ENCODE results near the gene NONO.
"Not testable (repeated sequence)": the region's sequence is repeated elsewhere in the genome, so short reads cannot be mapped to it uniquely, and the experiment has no call there.

Gene NONO

GRCh38 chrX:71282514-71283402 lies 677 bp upstream of the NONO start:
- in situ Hi-C loops (cut with MboI; ENCODE audit: low sequenced_read_pairs) = no loop called here

GRCh38 chrX:71285929-71286328 lies 2.5 kb downstream of the NONO start:
- in situ Hi-C loops (cut with MboI; ENCODE audit: low sequenced_read_pairs) = no loop called here

- in situ Hi-C loops (cut with MboI; ENCODE audit: low sequenced_read_pairs) = no loop called here
Measured at GRCh38 chrX:71291381-71291780, 7.9 kb downstream of the NONO start.

GRCh38 chrX:71292669-71293365 lies 9.4 kb downstream of the NONO start:
- in situ Hi-C loops (cut with MboI; ENCODE audit: low sequenced_read_pairs) = no loop called here

GRCh38 chrX:71296806-71297205 lies 13.4 kb downstream of the NONO start:
- in situ Hi-C loops (cut with MboI; ENCODE audit: low sequenced_read_pairs) = no loop called here

GRCh38 chrX:71298119-71298518 lies 14.7 kb downstream of the NONO start:
- in situ Hi-C loops (cut with MboI; ENCODE audit: low sequenced_read_pairs) = no loop called here

GRCh38 chrX:71300064-71300463 lies 16.6 kb downstream of the NONO start:
- in situ Hi-C loops (cut with MboI; ENCODE audit: low sequenced_read_pairs) = not testable (repeated sequence)

- in situ Hi-C loops (cut with MboI; ENCODE audit: low sequenced_read_pairs) = not testable (repeated sequence)
Measured at GRCh38 chrX:71300495-71300894, 17.1 kb downstream of the NONO start.

DNA sequence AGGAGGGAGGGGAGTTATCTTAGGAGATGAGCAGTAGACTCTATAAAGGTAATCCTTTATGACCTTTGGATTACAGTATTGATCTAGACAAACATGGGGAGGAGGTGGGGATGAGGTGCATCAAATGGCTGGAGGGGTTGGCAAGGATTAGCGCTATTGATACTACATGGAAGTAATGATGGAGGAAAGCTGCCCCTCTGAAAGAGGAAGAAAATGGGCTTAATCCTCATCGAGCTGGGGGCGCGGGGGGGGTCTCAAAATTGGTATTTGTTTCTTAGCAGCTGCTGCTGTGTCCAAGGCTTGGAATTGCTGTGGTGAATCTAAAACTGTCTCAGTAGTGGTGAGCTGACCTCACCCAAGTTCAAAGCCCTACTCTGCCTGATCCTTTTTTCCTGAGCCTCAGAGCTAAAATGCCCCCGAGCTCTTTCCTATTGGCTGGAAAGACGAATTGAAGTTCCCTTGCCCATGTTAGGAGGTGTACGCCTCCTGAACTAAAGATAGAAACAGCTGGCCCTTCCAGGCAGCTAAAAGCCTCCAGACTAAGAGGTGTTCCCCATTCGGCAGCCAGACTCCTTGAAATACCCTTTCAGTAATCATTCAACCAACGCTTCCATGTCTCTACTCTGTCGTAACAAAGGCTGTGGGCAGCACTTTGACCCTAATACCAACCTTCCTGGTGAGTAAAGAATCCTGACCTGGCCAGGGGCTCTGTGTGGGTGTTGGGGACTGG lies 17.9 kb downstream of the NONO start, which contains the start of gene ITGB1BP2:
ITGB1BP2 (plus strand) TSS at position 556 of the 730 bp plus-strand sequence; CDS start at position 613, 57 bp downstream.
- in situ Hi-C loops (cut with MboI; ENCODE audit: low sequenced_read_pairs) = no loop called here

- in situ Hi-C loops (cut with MboI; ENCODE audit: low sequenced_read_pairs) = no loop called here
Measured at GRCh38 chrX:71302461-71303213, 19.2 kb downstream of the NONO start.

DNA sequence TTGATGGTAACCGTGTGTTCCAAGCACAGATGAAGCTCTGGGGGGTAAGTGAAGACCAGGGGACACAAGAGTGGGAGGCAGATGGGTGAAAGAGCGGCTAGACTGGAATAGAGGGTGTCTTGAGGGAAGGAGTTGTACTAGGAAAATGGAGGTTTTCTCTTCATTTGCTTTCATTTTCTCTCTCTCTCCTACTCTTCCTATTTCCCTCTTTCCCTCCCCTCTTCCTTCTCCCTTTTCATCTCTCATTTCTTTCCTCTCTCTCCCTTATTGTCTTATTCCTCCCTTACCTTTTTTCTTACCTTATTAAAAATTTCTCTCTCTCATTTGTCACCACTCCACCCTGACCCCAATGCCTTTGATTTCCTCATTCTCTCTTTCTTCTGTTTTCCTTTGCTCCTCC lies 21.1 kb downstream of the NONO start:
- in situ Hi-C loops (cut with MboI; ENCODE audit: low sequenced_read_pairs) = no loop called here

GRCh38 chrX:71315917-71316316 lies 32.5 kb downstream of the NONO start:
- in situ Hi-C loops (cut with MboI; ENCODE audit: low sequenced_read_pairs) = no loop called here

DNA sequence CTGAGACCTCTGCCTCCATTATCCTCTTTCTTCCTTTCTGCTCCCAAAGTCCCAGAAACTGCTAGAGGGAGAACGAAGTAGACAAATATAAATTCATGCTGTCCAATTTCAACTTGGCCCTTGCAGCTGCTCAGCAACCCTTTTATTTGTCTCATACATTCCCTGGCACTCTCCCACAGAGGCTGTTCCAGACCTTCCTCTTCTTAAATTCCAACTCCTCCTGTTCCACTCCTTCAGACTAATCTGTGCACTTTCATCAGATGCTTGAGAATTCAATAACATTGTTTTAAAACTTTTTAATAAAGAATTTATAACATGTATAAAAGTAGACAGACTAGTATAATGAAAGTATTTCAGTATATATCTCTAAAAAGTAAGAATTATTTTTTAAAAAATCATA lies 33.5 kb downstream of the NONO start:
- in situ Hi-C loops (cut with MboI; ENCODE audit: low sequenced_read_pairs) = not testable (repeated sequence)

- in situ Hi-C loops (cut with MboI; ENCODE audit: low sequenced_read_pairs) = no loop called here
Measured at GRCh38 chrX:71320126-71320525, 36.7 kb downstream of the NONO start.

- in situ Hi-C loops (cut with MboI; ENCODE audit: low sequenced_read_pairs) = no loop called here
Measured at GRCh38 chrX:71321731-71322130, 38.3 kb downstream of the NONO start.

- in situ Hi-C loops (cut with MboI; ENCODE audit: low sequenced_read_pairs) = not testable (repeated sequence)
Measured at GRCh38 chrX:71324452-71324851, 41.0 kb downstream of the NONO start.

DNA sequence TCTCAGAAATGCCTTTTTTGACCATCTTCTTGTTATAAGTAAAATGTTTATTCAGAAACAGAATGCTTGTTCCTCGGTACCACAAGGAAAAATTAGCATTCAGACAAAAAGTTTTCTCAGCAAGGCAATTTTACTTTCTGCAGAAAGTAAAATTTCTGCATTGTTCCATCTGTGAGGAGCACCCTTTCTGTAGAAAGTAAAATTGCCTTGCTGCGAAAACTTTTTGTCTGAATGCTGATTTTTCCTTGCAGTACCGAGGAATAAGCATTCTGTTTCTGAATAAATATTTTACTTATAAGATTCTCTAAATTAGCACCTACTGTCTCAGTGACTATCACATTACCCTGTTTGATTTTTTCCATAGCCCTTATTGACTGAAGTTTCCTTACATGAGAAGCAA lies 43.0 kb downstream of the NONO start:
- in situ Hi-C loops (cut with MboI; ENCODE audit: low sequenced_read_pairs) = no loop called here

GRCh38 chrX:71349151-71349665 lies 65.8 kb downstream of the NONO start:
- in situ Hi-C loops (cut with MboI; ENCODE audit: low sequenced_read_pairs) = not testable (repeated sequence)

DNA sequence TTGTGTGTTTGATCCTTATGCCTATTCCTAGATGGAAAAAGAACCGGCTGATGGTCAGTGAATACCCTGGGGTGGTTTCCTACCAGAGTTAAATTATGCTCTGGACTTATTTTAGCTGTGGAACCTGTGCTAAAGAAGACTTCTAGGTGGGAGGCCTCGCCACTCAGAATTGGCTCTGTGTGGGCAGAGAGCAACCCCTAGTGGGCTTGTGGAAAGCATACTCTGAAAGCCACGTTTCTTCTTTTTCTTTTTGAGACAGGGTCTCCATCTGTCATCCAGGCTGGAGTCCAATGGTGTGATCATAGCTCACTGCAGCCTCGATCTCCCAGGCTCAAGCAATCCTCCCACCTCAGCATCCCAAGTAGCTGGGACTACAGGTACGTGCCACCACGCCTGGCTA lies 66.4 kb downstream of the NONO start:
- in situ Hi-C loops (cut with MboI; ENCODE audit: low sequenced_read_pairs) = not testable (repeated sequence)

All from hTERT RPE-1 (cell line).